ENCODE measurements around the gene ALKBH7. TPM values are rescaled to one million over a fixed set of nuclear protein-coding genes. Genes with fewer than 3 reads are reported as not detected.
A peak's percentile ranks its signal among the peaks of the same experiment; 100 is the strongest.

ALKBH7 gene
- total RNA-seq, 2 experiments from 2014 or later, result 75.3 to 78.7 TPM

GRCh38 chr19:6412061-6412446, 39.5 kb downstream of the ALKBH7 start:
- H3K27me3 ChIP-seq (ENCODE audit: control insufficient read depth in 1 of 2, insufficient read depth in 2 of 2, low read length in 2 of 2), result no peaks in the 10 kb centered on the region
- H3K4me1 Mint-ChIP-seq (ENCODE audit: low read depth), result no peaks in the 10 kb centered on the region
- TF ChIP-seq, protein P1, sequence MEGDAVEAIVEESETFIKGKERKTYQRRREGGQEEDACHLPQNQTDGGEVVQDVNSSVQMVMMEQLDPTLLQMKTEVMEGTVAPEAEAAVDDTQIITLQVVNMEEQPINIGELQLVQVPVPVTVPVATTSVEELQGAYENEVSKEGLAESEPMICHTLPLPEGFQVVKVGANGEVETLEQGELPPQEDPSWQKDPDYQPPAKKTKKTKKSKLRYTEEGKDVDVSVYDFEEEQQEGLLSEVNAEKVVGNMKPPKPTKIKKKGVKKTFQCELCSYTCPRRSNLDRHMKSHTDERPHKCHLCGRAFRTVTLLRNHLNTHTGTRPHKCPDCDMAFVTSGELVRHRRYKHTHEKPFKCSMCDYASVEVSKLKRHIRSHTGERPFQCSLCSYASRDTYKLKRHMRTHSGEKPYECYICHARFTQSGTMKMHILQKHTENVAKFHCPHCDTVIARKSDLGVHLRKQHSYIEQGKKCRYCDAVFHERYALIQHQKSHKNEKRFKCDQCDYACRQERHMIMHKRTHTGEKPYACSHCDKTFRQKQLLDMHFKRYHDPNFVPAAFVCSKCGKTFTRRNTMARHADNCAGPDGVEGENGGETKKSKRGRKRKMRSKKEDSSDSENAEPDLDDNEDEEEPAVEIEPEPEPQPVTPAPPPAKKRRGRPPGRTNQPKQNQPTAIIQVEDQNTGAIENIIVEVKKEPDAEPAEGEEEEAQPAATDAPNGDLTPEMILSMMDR (IDR thresholded peaks at IDR 0.05), result no peak
- no peak for DNase-seq
- no peak overlapping the region for H3K27ac ChIP-seq (ENCODE audit: low read depth in 1 of 2, low read length in 2 of 2)
- H3K36me3 ChIP-seq (ENCODE audit: insufficient read depth, low read length), result peaks cover 30% of the 10 kb centered on the region
- no peaks in the 10 kb centered on the region for H3K27me3 Mint-ChIP-seq
- CTCF ChIA-PET, result no interaction called here
- no peak overlapping the region for H3K4me3 Mint-ChIP-seq
- intact Hi-C loops (cut with DNase I, micrococcal nuclease), result no loop called here
- H3K36me3 Mint-ChIP-seq (ENCODE audit: low read depth), result peaks cover 34% of the 10 kb centered on the region
- POLR2A ChIA-PET, result interaction anchor here (0.8 kb wide), 1 partner anchor 13 kb away, joined by 4 read pairs; the partner anchor contains the start of gene KHSRP
- H3K27ac Mint-ChIP-seq, result no peak overlapping the region
- H3K4me1 ChIP-seq (ENCODE audit: insufficient read depth, low read length), result no peaks in the 10 kb centered on the region
- no peaks in the 10 kb centered on the region for H3K9me3 Mint-ChIP-seq
- no peaks in the 10 kb centered on the region for H3K9me3 ChIP-seq (ENCODE audit: control insufficient read depth in 1 of 2, insufficient read depth in 1 of 2, low read length in 2 of 2)
- H3K4me3 ChIP-seq (ENCODE audit: low read length), result no peak overlapping the region
- ATAC-seq (ENCODE audit: poor library complexity), result peak; percentile 11

DNA sequence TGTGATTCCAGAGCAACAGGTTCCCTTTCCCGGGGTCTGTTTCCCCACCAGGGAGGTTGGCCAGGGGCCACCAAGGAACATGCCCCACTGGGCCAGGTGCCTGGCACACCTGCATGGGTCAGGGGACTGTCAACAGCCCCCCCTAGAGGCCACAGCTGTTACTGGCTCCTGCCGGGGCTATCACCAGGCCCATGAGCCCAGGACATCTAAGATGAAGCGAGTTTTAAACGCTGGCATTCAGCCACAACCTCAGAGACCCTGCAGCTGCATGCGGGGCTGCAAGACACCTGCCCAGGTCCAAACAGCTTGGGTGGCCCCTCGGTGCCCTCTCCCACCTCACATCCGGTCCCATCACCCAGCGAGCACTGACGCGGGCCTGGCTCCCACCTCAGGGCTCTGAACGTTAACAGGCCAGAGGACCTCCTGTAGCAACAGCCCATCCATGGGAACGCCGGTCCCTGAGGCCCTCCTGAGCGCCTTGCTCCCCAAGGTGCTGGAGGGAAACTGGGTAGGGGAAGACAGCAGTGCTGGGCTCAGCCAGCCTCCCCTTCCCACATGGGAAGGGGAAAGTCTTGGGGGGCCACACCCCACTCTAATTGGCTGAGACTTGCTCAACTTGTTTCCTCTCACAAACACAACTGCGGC, 40.0 kb downstream of the ALKBH7 start:
- POLR2A ChIA-PET, result interaction anchor here (0.8 kb wide), 1 partner anchor 12 kb away, joined by 4 read pairs; the partner anchor contains the start of gene KHSRP
- H3K4me1 ChIP-seq (ENCODE audit: insufficient read depth, low read length), result no peaks in the 10 kb centered on the region
- ATAC-seq (ENCODE audit: poor library complexity) (peak; percentile 80), DNase-seq (peak; percentile 30 to 73 (median 43))
- H3K4me3 ChIP-seq (ENCODE audit: low read length), result no peak overlapping the region
- no peaks in the 10 kb centered on the region for H3K27me3 ChIP-seq (ENCODE audit: control insufficient read depth in 1 of 2, insufficient read depth in 2 of 2, low read length in 2 of 2)
- Mint-ChIP-seq H3K36me3 (ENCODE audit: low read depth) (peaks cover 39% of the 10 kb centered on the region), H3K27ac (no peak overlapping the region), H3K9me3 (no peaks in the 10 kb centered on the region), H3K27me3 (no peaks in the 10 kb centered on the region), H3K4me3 (no peak overlapping the region), H3K4me1 (ENCODE audit: low read depth) (no peaks in the 10 kb centered on the region)
- H3K36me3 ChIP-seq (ENCODE audit: insufficient read depth, low read length), result peaks cover 36% of the 10 kb centered on the region
- intact Hi-C loops (cut with DNase I, micrococcal nuclease), result no loop called here
- TF ChIP-seq, protein P1 (IDR thresholded peaks at IDR 0.05), result peak; percentile 61
- CTCF ChIA-PET, result interaction anchor here (0.5 to 1.1 kb wide), 3 partner anchors 50 to 194 kb away, joined by 3 to 4 read pairs (median 3); no protein-coding TSS in a partner anchor
- H3K9me3 ChIP-seq (ENCODE audit: control insufficient read depth in 1 of 2, insufficient read depth in 1 of 2, low read length in 2 of 2), result no peaks in the 10 kb centered on the region
- H3K27ac ChIP-seq (ENCODE audit: low read depth in 1 of 2, low read length in 2 of 2), result no peak overlapping the region

- Histone ChIP-seq H3K4me3 (ENCODE audit: low read length) (no peak overlapping the region), H3K27me3 (ENCODE audit: control insufficient read depth in 1 of 2, insufficient read depth in 2 of 2, low read length in 2 of 2) (no peaks in the 10 kb centered on the region), H3K4me1 (ENCODE audit: insufficient read depth, low read length) (no peaks in the 10 kb centered on the region), H3K9me3 (ENCODE audit: control insufficient read depth in 1 of 2, insufficient read depth in 1 of 2, low read length in 2 of 2) (no peaks in the 10 kb centered on the region), H3K27ac (ENCODE audit: low read depth in 1 of 2, low read length in 2 of 2) (no peak overlapping the region), H3K36me3 (ENCODE audit: insufficient read depth, low read length) (peaks cover 43% of the 10 kb centered on the region)
- no peak overlapping the region for H3K27ac Mint-ChIP-seq
- no peaks in the 10 kb centered on the region for H3K4me1 Mint-ChIP-seq (ENCODE audit: low read depth)
- CTCF ChIA-PET, result interaction anchor here (1.1 kb wide), 1 partner anchor 56 kb away, joined by 4 read pairs; no protein-coding TSS in a partner anchor
- POLR2A ChIA-PET, result no interaction called here
- intact Hi-C loops (cut with DNase I, micrococcal nuclease), result no loop called here
- no peak overlapping the region for H3K4me3 Mint-ChIP-seq
- DNase-seq, result no peak
- TF ChIP-seq, protein P1 (IDR thresholded peaks at IDR 0.05), result no peak
- peaks cover 44% of the 10 kb centered on the region for H3K36me3 Mint-ChIP-seq (ENCODE audit: low read depth)
- H3K9me3 Mint-ChIP-seq, result no peaks in the 10 kb centered on the region
- ATAC-seq (ENCODE audit: poor library complexity), result no peak
- no peaks in the 10 kb centered on the region for H3K27me3 Mint-ChIP-seq
Observed at GRCh38 chr19:6413291-6413690, 40.7 kb downstream of the ALKBH7 start.

Measured in CD4-positive, alpha-beta T cell (primary cell).